NB4 (cell line): Measurements from ENCODE around the gene METTL26.
A peak's percentile ranks its signal among the peaks of the same experiment; 100 is the strongest.

Experiments used
- DNase-seq: peaks from one replicate; pipeline ENCODE4 v3.0.0; 2010; ENCODE audit warnings: low read depth
- H3K4me3 ChIP-seq: one replicate; pipeline ENCODE4 v1.5.1; 2011; ENCODE audit warnings: mild to moderate bottlenecking, low read depth, low read length, moderate library complexity
- CTCF ChIP-seq: IDR thresholded peaks from one replicate; pipeline ENCODE4 v1.5.1; 2012; ENCODE audit warnings: low read depth, low read length
- MYC ChIP-seq: IDR thresholded peaks from 2 replicates; pipeline ENCODE4 v1.6.1; 2011; ENCODE audit warnings: low read depth, low read length
- POLR2A ChIP-seq: IDR thresholded peaks from 2 replicates; pipeline ENCODE4 v1.6.1; 2011; ENCODE audit warnings: mild to moderate bottlenecking; ENCODE audit not compliant: insufficient read length; ENCODE audit errors: extremely low read depth
- TF ChIP-seq, protein P1 (sequence below): IDR thresholded peaks from 2 replicates; pipeline ENCODE4 v1.6.1; 2011; ENCODE audit warnings: low read depth, low read length

Gene METTL26

DNA sequence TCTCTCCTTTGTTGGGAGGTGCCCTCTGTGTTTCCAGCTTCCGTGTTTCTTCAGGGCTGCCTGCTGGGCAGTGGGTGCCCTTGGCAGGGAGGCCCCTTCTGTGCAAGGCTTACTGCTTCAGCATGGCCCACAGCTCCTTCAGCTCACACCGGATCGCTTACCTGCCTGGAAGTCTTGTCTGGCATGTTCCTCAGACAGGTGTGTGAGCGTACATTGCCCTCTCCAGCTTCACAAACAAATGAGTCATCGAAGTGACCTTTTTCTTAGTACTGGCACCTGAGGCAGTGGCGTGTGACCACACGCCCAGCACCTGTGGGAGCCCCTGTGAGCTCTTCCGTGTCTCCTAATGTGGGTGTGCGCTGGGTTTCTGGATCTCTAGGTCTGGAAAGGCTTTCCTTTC, 42.7 kb downstream of the METTL26 start:
- H3K4me3 ChIP-seq: peak overlapping the region; percentile 17
- no peak for DNase-seq
- TF ChIP-seq, protein P1, sequence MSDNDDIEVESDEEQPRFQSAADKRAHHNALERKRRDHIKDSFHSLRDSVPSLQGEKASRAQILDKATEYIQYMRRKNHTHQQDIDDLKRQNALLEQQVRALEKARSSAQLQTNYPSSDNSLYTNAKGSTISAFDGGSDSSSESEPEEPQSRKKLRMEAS: no peak
- no peak for TF ChIP-seq POLR2A
- TF ChIP-seq MYC: no peak
- no peak for TF ChIP-seq CTCF

GRCh38 chr16:592518-593306, 43.4 kb downstream of the METTL26 start:
- peak overlapping the region; percentile 53 for H3K4me3 ChIP-seq
- peak; percentile 96 for DNase-seq
- TF ChIP-seq CTCF (peak; percentile 29), POLR2A (peak; percentile 57), MYC (peak; percentile 84)
- TF ChIP-seq, protein P1: peak; percentile 96

DNA sequence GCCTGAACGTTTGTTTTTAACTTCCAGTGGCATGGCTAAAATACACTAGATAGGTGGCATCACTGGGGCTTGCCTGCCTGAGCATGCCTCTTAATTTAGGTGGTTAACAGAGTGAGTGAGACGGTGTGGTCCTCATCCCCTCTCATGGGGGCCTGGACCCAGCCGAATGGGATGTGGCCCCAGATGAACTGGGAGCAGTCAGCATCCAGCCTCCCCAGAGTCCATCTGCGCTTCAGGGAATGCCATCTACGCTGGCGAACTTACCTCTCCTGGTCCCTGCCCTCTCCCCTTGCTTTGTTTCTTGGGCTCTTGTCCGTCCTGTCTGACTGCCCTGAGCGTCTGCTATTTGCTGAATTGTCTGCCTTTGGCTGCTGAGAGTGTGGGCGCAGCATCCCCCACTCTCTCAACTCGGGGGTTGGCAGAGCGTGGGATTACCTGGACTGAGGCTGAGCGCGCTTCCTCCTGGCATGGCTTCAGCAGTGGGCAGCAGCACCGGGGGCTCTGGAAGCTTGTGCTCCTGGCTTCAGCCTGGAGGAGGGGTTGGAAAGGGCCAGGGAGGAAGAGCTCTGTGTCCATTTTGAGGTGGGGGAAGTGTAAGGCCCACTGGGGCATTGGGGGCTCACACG, 44.1 kb downstream of the METTL26 start:
- H3K4me3 ChIP-seq: peak overlapping the region; percentile 53
- no peak for TF ChIP-seq POLR2A
- no peak for TF ChIP-seq CTCF
- no peak for TF ChIP-seq MYC
- TF ChIP-seq, protein P1: no peak
- DNase-seq: no peak

GRCh38 chr16:591231-591630, 44.9 kb downstream of the METTL26 start:
- H3K4me3 ChIP-seq: peak overlapping the region; percentile 69
- TF ChIP-seq CTCF: no peak
- TF ChIP-seq, protein P1: no peak
- no peak for TF ChIP-seq MYC
- no peak for TF ChIP-seq POLR2A
- DNase-seq: no peak

DNA sequence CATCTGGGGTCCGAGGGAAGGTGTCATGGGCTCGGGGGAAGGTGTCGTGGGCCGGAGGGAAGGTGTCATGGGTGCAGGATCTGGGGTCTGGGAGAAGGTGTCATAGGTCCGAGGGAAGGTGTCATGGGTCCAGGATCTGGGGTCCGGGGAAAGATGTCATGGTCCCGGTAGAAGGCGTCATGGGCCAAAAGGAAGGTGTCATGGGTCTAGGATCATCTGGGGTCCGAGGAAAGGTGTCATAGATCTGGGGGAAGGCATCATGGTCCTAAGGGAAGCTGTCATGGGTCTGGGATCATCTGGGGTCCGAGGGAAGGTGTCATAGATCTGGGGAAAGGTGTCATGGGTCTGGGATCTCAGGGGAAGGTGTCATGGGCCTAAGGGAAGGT, 45.3 kb downstream of the METTL26 start:
- DNase-seq: no peak
- TF ChIP-seq, protein P1: no peak
- TF ChIP-seq POLR2A (no peak), CTCF (no peak), MYC (no peak)
- H3K4me3 ChIP-seq: peak overlapping the region; percentile 69
